Stimulated activated CD4-positive, alpha-beta T cell treated with anti-CD3 and anti-CD28 coated beads, TNF-alpha, amount 100 ng/mL, for 1 hour (primary cell): Measurements from ENCODE around the gene DUS1L.

ENCODE experiments used
- DNase-seq, 3 donors: peaks; one replicate each; pipeline ENCODE4 v3.0.0-alpha.2; 2020; ENCODE audit warnings: low read depth in 3 of 3, low spot score in 1 of 3

DUS1L gene

DNA sequence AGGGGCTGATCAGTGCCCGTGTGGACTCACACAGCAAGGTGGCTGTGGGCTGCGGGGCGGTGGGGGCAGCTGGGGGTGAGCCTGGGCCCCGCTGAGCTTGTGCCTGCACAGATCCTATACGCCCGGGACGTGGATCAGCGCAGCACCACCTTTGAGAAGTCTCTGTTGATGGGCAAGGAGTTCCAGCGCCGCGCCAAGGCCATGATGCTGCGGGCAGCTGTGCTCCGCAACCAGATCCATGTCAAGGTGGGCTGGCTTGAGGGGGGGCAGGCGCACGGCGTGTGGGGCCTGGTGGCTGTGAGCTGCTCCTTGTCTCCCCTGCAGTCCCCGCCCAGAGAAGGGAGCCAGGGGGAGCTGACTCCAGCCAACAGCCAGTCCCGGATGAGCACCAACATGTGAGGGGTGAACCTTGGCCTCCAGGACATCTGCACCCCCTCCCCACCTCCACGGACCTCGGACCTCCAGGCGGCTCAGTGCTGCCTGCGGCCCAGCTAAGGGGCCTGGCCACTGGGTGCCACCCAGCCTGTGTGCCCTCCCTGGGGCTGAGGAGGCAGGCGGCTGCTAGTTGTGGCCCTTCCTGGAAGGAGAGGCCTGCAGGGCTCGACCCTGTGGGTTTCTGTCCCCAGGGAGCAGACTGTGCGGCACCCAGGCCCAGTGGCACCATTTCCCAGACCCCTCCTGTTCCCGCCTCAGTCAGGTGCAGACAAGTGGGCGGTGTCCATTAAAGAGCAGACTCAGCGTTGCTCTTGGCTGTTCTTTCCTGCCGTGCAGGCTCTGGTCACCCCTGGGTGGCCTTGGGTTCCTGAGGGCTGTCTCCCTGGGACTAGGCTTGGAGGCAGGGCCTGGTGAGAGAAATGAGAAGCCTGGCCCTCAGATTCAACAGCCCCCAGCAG, 8.6 kb downstream of the DUS1L start:
- no peak for DNase-seq

DNA sequence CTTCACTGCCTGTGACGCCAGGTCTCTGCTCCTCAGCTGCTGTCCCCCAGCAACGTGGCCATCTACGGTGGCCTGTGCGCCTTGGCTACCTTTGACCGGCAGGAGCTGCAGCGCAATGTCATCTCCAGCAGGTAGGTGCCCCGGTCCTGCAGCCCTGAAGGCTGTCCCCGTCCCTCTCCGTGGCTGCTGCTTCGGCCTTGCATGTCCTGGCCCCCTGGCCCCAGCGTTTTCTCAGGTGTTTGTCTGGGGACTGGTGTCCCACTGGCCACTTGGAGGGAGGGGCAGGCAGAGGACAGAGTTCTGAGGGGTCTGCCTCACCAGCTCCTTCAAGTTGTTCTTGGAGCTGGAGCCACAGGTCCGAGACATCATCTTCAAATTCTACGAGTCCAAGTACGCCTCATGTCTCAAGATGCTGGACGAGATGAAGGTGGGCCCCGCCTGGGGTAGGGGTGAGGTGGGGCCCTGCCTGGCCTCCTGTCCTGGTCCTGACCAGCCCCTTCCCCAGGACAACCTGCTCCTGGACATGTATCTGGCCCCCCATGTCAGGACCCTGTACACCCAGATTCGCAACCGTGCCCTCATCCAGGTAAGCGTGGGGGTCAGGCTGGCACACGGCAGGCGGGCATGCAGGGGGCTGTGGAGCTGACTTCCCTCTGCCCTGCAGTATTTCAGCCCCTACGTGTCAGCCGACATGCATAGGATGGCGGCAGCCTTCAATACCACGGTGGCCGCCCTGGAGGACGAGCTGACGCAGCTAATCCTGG, 9.5 kb downstream of the DUS1L start:
- DNase-seq = no peak

DNA sequence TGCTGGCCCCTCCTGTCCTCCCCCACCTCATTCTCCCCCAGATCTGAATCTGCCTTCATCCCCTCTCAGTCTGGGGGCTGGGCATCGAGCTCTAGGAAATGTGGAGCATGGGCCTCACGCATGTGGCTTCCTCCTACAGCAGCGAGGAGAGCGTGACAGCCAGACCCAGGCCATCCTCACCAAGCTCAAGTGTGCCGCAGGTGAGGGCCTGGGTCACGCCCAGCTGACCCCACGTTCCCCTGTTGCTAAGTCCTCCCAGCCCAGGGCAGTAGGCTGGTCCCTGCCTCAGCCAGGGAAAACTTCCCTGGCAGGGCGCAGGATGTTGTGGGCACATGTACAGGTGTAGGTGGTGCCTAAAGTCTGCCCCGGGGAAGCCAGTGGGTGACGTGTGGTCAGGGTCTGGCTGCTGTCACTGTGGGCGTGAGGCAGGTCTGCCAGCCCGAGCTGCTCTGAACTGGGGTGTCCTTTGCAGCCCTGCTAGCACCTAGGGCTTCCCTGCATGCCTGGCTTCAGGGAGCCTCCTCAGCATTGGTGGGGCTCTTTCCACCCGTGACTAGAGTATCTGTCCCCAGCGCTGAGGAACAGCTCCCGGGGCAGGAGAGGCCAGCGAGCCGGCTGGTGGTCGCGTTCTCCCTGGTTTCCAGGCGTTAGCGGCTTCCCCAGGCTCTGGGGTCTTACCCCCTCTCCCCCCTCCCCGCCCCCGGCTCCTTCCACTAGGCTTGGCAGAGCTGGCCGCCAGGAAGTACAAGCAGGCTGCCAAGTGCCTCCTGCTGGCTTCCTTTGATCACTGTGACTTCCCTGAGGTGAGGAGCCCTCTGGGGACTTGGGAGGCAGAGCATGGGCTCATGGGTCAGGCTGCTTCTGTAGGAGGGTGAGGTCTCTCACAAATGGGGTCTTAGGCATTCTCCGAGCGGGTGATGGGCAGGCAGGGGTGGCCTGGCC, 10.3 kb downstream of the DUS1L start:
- no peak for DNase-seq

DNA sequence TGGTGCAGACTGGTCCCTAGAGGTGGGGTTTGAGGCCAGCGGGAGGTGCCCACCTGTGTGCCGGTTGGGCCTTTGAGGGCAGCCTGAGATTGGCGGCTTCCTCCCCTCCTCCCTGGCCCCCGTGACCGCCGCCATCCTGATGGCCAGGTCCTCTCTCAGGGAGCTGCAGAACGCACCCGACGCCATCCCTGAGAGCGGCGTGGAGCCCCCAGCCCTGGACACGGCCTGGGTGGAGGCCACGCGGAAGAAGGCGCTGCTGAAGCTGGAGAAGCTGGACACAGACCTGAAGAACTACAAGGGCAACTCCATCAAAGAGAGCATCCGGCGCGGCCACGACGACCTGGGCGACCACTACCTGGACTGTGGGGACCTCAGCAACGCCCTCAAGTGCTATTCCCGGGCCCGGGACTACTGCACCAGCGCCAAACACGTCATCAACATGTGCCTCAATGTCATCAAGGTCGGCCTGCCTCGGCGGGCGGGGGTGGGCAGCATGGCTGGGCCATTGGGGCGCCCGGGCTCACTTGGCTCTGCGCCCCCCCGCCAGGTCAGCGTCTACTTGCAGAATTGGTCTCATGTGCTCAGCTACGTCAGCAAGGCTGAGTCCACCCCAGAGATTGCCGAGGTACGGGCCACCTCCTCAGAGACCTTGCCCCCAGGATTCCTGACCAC, 11.1 kb downstream of the DUS1L start:
- DNase-seq = no peak

DNA sequence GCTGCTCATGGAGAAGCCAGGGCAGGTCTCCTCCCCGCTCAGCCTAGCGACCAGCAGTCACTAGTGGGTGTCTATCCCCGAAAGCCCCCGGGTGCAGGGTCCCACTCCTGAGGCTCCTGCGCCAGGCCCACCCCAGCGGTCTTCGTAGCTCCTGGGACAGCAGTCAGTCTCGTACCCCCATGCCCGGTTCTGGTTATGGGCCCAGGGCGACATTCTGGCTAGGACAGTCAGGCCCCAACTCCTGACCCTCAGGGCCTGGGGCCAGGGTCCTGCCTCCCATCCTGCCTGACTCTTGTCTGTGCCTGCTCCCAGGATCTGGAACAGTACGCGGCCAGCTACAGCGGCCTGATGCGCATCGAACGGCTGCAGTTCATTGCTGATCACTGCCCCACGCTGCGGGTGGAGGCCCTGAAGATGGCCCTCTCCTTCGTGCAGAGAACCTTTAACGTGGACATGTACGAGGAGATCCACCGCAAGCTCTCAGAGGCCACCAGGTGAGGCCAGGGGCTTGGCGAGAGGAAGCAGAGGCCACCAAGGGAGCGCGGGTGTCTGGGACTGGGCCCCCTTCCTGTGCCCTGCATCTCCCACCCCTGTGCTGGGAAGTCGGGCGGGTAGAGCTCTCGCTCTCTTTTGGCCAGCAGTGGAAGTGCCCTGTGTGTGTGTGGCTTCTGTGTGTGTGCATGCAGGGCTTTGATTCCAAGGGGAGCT, 11.9 kb downstream of the DUS1L start:
- no peak for DNase-seq

- no peak for DNase-seq
Observed at GRCh38 chr17:82053130-82053529, 12.5 kb downstream of the DUS1L start.

DNA sequence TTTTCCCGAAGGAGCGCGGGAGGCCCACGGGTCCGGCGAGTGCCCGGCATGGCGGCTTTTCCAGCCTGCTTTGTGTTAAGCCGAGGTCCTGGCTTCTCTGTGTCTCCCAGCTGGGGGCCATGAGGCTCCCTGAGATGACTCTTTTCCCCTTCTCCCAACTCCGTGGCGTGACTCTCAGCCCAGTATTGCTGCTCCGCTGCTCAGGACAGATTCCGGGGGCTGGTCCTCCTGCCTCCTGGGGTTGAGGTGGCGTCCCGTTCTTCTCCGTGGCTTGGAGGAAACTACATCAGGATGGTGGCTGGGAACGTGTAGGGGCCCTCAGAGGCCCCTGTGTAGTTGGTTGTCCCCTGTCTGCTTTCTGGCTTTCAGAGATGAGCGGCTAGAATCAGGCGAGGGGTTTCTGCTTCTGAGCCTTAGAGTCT, 13.0 kb downstream of the DUS1L start:
- no peak for DNase-seq

- peak; percentile 47 to 84 (median 50) for DNase-seq
Observed at GRCh38 chr17:82051776-82052637, 13.6 kb downstream of the DUS1L start, which contains the start of the genes GPS1 and RFNG. Gene GPS1, plus strand, starts transcription at chr17:82051898. Its CDS starts 34 bp downstream, at chr17:82051932. Gene RFNG, minus strand, starts transcription at chr17:82051811. Its CDS starts 45 bp downstream, at chr17:82051766.

DNA sequence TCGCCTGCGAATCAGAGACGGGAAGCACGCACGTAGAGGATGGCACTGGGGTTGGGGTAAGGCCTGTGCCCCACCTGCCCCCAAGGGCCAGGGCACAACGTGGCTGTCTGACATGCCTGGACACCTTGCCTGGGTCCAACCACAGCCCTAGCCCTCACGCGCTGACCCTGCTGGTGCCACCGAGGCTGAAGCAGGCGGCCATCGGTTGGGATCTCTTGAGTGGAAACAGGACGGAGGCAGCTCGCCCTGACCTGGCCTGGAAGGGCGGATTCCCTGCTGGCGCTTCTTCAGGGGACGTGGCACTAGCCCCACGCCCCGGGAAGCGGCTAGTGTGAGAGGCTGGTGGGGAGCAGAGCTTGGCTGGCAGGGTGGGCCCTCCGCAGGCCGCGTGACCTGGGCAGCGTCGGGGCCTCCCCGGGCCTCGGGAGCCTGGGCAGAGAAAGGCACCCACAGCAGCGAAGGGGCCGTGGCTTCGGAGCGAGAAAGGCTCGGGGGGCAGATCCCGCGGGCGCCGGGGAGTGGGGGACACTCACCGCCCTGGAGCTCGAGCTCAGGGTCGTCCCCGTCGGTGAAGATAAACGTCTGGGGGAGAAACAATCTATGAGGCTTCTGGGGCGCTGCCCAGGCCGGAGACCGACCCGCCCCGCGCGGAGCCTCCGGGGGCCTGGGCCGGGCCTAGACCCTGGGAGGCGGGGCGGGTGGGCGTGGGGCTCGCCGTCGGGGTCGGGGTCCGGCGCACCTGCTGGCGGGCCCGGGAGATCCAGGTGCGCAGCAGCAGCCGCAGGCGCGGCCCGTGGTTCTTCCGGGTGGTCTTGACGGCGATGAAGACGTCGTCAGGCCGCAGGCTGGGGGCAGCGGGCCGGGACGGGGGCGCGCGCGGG, 14.6 kb downstream of the DUS1L start:
- DNase-seq = no peak

DNA sequence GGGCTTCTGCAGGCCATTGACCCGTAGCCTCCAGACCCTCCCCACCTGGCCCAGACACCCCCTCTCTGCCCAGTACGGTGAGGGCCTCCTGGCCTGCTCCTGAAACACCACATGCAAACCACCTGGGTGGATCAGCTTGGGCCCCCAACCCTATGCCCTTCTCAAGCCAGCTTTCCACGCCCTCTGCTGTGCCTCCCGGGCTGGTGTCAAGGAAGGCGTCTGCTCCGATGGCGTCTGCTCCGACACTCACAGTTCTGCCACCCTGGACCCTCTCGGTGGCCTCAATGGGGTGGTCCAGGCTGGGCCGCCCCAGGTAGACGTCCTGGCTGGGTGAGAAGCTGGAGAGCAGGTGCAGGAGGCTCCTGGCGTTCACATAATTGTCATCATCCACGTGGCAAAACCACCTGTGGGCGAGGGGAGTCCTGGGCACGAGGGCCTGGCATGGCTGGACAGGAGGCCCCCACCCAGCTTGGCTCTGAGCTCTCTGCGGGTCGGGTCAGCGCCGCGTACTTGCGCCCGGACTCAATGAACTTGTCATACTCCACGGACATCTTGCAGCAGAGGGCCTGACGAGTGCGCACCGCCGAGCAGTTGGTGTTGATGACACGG, 15.3 kb downstream of the DUS1L start:
- DNase-seq = no peak

DNA sequence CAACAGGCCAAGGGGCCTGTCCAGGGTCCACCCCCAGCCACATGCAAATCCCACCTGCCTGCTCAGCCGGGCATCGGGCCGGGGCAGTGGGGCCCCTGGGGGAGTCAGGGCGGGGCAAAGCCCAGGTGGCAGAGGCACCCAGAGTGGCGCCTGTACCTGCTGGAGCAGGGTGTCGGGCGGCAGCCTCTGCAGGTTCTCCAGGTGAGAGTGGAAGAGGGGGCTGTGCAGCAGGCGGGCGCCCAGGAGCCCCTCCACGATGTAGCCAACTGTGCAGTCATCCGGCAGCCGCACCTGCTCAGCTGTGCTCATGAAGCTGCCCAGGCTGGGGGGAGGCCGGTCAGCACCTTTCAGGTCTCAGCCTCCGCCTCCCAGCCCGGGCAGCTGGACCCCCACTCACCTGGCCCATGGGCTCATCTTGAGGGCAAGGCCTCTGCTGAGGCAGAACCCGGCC, 16.1 kb downstream of the DUS1L start:
- no peak for DNase-seq

DNA sequence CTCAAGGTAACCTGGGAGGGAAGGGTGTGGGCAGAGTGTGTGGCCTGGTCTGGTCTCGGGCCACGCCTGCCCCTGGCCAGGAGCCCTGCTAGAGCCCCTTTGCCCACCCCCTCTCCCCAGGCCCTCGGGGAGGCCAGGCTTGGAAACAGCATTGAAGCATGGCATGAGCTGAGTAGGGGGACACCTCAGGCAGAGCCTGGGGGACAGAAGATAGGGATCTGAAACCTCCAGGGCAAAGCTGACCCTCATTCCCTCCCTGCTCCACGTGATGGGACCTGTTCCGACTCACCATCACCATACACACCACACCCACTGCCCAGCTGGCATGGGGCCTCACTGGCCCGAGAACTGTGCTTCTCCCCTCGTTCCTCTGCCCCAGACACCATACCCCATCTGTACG, 16.5 kb downstream of the DUS1L start:
- no peak for DNase-seq

- no peak for DNase-seq
Observed at GRCh38 chr17:82048571-82048971, 17.0 kb downstream of the DUS1L start.

DNA sequence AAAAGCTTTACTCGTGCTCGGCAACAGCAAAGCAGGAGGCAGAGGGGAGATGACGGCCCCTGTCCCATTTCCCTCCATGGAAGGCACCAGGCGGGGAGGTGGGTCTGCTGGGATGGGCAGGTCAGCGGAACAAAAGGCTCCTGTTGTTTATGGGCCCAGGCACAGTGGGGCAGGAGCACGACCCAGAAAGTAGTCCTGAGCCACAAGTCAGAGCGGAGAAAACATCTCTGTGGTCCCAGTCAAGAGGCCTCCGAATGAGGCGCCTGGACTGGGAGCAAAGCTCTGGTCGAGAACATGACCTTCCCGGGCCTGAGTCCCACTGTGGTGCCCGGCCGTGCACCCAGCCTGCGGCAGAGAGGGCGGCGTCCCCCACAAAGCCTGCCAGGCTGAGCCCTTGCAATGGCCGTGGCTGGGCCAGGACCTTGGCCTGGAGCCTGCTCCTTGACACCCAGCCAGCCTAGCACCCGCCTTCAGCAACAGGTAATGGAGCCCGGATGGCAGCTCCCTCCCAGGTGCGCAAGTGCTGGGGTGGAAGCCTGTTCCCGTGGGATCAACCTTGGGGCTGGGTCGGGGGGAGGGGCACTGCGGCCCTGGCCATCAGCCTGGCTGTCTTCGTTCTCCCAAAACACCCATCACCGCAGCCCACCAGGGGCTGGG, 17.6 kb downstream of the DUS1L start:
- DNase-seq = no peak

GRCh38 chr17:82047379-82047778, 18.2 kb downstream of the DUS1L start:
- no peak for DNase-seq

GRCh38 chr17:82046903-82047302, 18.7 kb downstream of the DUS1L start:
- no peak for DNase-seq

DNA sequence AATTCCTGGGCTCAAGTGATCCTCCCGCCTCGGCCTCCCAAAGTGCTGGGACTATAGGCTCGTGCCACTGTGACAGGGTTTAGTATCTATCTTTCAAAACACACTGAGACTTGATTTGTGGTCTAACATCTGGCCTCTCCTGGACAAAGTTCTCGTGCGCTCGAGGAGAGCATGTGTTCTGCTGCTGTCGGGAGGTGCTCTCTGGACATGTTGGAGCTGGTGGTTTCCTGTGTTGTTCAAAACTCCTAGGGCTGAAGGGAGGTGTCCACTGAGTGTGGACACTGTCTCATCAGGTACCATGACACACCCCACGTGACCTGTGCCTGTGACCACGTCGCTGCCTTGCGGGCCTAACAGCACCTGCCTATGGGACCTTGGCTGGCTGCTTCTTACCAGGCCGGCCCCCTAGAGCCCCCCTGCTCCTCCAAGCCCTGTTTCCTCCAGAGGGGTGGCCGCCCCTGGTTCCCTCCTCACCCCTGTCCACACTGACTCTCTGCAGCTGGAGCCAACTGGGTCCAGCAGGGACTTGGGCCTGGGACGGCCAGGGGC, 19.6 kb downstream of the DUS1L start:
- no peak for DNase-seq
